Measurements from ENCODE around the gene SLC25A53.

SLC25A53 gene

DNA sequence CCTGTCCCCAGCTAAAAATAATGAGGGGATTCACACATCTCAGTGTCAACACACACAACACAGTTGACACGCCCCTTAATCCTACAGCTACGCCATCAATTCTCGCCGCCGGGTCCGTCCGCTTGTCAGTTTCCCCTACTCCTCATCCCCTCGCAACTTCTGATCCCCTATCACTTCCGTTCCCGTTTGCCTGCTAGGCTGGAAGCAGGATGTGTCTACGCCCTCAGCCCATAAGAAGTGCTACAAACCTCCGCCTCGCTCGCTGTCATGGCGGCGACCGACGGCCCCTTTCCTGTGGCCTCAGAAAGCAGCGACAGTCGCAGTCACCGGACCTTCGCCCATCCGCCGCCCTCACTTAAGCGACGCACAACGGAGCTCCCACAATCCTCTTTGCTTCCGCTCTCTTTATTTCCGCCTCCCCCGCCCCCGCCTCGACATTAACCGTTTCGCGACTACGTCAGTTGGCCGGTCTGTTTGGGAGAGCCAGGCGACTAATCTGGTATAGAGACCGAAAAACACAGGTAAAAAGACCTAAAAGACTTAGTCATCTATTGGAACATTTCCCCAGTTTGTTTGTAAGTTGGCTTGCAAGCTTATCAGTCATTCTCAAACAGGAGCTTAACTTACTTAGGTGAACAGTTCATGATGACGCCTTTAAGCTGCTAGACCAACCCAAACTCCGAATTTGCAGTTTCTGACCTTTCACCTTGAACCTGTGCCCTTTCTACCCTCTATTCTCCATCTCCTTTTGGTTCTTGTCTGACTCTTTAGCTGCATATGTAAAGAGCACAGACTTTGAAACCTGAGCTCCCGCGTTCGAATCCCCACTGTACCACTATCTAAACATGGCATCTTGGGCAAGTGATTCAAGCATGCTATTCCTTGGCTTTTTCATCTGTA lies at the start of gene SLC25A53:
SLC25A53 (minus strand) TSS at position 380 of the 900 bp plus-strand sequence. CDS start 51,752 bp downstream, outside the sequence.
- peak; percentile 29 for FAIRE-seq
- peak; percentile 46 for DNase-seq (ENCODE audit: low spot score)

DNA sequence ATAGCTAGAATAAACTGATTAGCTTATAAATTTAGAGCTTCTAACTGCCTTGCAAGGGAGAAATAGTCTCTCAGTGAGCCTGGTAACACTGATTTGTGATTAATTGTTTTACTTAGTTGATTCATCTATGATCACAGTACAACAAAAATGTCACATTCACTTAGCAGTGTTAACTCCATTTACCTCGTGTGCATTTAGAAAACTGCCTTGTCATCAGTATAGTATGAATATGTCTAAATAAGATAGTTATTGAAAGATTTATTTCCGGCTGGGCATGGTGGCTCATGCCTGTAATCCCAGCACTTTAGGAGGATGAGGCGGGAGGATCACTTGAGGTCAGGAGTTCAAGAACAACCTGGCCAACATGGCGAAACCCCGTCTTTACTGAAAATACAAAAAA lies 48.7 kb upstream of the SLC25A53 start:
- no peak for FAIRE-seq
- no peak for DNase-seq (ENCODE audit: low spot score)

DNA sequence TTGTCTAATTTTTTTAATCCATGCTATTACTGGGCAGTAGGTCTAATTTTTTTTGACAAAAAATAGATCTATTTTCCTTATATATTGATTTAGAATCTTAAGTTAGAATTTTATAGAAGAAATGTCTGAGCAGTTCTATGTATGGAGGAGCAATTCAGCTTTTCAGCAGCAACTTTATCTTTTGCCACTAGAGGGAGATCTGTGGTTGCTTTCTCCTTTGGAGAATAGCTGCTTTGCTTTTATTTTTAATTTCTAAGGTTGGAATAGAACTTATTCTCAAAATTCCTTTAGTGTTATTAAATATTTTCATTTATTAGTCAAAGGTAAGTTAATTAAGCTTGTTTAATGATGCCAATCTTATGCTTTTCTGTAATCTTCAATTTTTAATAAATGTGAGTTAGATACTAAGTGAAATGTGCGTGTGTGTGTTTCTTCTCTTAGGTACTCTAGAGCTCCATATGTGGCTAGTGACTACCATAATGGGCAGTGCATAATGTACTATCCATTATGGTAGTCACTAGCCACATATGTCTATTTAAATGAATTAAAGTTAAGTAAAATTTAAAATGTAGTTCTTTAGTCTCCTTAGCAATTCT lies 38.8 kb upstream of the SLC25A53 start:
- DNase-seq (ENCODE audit: low spot score) (peak; percentile 5), FAIRE-seq (peak; percentile 90)

DNA sequence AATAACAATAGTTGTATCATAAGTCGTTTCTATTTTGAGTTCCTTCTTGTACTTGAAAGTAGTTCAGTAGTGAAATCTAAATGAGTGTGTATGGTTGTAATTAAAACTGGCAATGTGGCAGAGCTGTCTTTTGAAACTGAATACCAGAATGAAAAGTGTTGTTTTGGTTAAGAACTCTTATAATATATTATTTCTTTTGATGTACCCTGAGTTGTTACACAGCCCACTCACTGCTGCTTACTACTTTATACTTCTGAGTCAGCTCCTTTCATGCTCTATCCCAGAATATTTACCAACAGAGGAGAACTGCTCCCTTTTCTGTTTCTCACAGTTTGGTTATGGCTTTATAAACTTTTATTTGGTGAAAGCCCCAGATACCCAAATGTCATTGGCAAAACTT lies 38.2 kb upstream of the SLC25A53 start:
- FAIRE-seq: no peak
- DNase-seq (ENCODE audit: low spot score): no peak

DNA sequence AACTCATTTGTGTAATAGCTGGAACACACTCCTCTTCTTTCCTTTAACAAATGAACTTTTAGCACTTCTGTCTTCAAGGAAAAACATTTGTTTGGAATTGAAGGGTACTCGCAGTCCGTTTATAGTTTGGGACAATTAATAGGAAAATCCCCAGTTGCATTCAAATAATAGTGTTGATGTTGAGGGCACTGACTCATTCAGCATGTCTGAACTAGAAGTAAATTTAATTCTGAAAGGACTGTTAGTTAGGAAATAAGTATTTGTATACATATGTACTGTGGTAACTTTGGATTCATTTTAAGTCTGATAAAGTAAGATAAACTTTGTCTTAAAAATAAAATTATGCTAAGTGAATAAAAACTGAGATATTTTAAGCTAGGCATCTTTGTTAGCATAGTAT lies 36.7 kb upstream of the SLC25A53 start:
- FAIRE-seq (peak; percentile 21), DNase-seq (ENCODE audit: low spot score) (no peak)

- FAIRE-seq (no peak), DNase-seq (ENCODE audit: low spot score) (no peak)
Measured at GRCh38 chrX:104189837-104190236, 33.0 kb upstream of the SLC25A53 start.

- DNase-seq (ENCODE audit: low spot score) (no peak), FAIRE-seq (no peak)
Measured at GRCh38 chrX:104187931-104188330, 31.1 kb upstream of the SLC25A53 start.

- no peak for DNase-seq (ENCODE audit: low spot score)
- FAIRE-seq: no peak
Measured at GRCh38 chrX:104183685-104184084, 26.9 kb upstream of the SLC25A53 start.

- DNase-seq (ENCODE audit: low spot score) (no peak), FAIRE-seq (no peak)
Measured at GRCh38 chrX:104173841-104174240, 17.0 kb upstream of the SLC25A53 start.

GRCh38 chrX:104172788-104173187 lies 16.0 kb upstream of the SLC25A53 start:
- no peak for DNase-seq (ENCODE audit: low spot score)
- no peak for FAIRE-seq

- DNase-seq (ENCODE audit: low spot score): peak; percentile 28
- FAIRE-seq: peak; percentile 73
Measured at GRCh38 chrX:104172121-104172520, 15.3 kb upstream of the SLC25A53 start.

- FAIRE-seq (peak; percentile 82), DNase-seq (ENCODE audit: low spot score) (no peak)
Measured at GRCh38 chrX:104168127-104168526, 11.3 kb upstream of the SLC25A53 start.

DNA sequence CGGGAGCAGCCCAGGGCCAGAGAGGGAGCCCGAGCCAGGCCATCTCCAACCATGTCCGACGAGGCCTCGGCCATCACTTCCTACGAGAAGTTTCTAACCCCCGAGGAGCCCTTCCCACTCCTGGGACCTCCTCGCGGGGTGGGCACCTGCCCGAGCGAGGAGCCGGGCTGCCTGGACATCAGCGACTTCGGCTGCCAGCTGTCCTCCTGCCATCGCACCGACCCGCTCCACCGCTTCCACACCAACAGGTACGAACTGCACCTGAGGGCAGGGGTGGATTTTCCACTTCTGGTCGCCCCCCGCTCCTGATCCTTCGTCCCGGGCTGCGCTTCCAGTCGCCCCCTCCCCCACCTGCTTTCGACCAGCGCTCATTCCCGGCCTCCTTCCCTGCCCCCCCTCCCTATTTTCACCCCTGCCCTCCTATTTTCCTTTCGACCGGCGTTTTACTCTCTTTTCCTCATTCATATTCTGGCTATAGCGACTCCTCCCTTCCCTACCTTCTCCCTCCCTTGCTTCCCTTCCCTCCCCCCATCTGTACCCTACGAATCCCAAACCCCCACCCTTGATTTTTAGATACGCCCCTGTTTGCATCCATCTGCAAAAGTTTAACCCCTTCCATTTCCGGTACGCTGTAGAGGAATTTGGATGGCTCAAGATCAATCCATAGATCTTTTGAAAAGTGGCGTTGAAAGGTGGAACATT lies 10.1 kb upstream of the SLC25A53 start:
- FAIRE-seq (no peak), DNase-seq (ENCODE audit: low spot score) (no peak)

DNA sequence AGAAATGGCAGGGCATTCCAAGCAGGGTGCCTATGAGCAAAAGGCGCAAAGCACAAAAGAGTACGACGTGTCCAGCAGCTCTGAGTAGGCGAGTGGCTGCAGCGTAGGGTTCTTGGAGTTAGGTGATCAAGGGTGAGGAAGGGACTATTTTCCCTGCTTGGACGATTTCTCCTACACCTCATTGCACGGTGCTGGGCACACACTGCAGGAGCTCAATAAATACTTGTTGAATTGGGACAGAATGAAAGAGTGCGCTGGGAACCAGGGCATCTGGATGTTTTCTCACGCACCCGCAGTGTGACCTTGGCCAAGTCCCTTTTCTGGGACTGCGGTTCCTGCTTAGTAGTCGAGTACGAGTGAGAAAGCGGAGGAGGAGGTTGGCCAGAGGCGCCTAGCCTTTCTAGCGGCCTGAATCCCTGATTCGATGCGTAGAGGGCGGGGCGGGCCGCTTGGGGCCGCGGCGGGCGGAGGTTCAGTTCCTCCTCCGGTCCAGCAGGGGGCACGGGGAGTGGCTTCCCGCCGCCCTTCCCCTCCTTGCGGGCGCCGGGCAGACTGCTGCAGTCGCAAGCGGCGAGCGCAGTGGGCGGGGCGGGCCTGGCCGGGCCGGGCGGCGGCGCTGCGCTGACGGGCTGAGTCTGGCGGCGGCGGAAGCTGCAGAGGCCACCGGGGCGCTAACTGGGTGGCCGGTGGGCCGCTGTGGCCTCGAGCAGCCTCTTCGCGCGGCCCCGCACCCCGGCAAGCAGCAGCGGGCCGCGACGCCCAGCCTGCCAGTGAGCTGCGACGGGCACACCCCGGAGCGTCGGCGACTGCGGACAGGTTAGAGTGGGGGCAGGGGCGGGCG lies 9.3 kb upstream of the SLC25A53 start, which contains the start of gene FAM199X:
FAM199X (plus strand) TSS at position 560 of the 841 bp plus-strand sequence. CDS start 333 bp downstream, outside the sequence.
- FAIRE-seq (peak; percentile 63), DNase-seq (ENCODE audit: low spot score) (peak; percentile 79)

DNA sequence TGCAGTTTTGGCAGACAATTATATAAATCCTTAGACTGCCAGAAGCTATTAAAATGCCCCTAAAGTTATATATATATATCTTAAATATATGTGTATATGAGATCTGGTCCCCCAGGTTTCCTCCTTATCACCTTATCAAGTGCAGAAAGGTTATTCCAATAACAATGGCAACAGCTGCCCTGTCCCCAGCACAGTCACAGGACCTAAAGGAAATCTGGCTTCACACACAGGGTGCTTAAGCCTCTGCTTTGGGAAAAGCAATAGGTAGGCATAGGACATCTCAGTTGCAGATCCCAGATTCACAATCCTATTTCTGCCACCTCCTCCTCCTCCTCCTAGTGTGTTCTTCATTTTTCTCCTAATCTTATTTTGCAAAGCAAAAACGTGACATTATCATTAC lies 5.8 kb downstream of the SLC25A53 start:
- DNase-seq (ENCODE audit: low spot score) (no peak), FAIRE-seq (no peak)

DNA sequence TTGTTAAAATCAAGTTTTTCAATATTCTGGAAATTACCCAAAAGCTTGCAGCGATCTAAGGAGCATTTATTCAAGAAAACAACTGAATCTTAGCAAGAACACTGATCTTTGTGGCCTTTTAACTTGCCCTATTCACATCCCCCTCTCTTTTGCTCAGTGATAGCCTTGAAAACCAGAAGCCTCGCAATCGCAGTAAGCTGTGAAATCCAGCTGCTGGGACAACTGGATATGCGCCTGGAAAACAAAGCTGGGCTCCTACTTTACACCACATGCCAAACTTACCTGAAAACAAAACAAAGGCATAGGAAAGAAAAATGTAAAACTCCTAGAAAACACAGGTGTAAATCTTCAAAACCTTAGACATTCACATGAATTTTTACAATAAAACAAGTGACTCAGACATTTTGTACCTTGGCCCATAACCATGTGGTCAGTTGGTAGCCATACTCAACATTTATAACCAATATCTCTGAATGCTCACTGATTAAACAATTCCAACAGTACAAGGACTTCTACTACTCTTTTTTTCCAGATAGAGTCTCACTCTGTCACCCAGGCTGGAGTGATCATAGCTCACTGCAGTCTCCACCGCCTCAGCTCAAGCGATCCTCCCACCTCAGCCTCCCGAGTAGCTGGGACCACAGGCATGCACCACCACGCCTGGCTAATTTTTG lies 15.6 kb downstream of the SLC25A53 start:
- FAIRE-seq: no peak
- DNase-seq (ENCODE audit: low spot score): no peak

GRCh38 chrX:104137496-104137895 lies 19.3 kb downstream of the SLC25A53 start:
- FAIRE-seq (no peak), DNase-seq (ENCODE audit: low spot score) (no peak)

- FAIRE-seq: peak; percentile 81
- peak; percentile 49 for DNase-seq (ENCODE audit: low spot score)
Measured at GRCh38 chrX:104136241-104137019, 20.4 kb downstream of the SLC25A53 start.

DNA sequence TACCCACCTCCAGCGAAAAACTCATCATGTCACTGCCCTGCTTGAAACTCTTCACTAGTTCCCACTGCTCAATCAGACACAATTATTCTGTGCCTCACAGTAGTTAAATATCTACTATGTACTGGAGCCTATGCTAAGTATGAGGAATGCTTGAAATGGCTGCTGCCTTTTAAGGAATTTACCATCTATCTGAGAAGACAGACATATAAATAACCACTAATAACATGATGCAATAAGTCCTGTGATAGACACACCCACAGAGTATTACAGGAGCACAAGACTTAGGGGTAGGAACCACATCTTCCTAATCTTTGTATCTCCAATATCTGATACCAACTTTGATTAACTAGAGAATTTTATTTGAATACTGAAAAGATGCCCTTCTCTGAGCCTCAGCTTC lies 21.1 kb downstream of the SLC25A53 start:
- no peak for FAIRE-seq

More for the DNA sequence above, 21.1 kb downstream of the SLC25A53 start:
- no peak for DNase-seq (ENCODE audit: low spot score)

All from RCC 7860 (cell line).